Measurements from ENCODE around the gene RGS17. TPM values are rescaled to one million over a fixed set of nuclear protein-coding genes. Genes with fewer than 3 reads are reported as not detected.

The RGS17 gene
- total and polyA plus RNA-seq, 10 of the 15 experiments (the other 5 are each of a cell fraction or from before 2014, with no cell fraction given), result 0.06 to 0.29 (median 0.14) TPM; not detected in 4

DNA sequence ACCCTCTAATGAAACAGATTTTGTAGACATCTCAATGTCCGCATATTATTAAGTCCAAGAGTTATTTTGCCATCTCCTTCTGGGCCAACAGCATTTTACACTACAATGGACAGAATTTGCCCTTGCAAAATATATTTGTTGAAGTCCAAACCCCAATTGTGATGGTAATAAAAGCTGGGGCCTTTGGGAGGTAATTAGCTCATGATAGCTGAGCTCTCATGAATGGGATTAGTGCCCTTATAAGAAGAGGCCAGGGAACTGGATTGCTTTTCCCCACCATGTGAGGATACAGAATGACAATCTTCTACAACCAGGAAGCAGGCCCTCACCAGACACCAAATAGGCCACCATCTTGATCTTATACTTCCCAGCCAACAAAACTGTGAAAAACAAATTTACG is 83.7 kb downstream of the RGS17 start (continued):
- TF ChIP-seq, protein P1, sequence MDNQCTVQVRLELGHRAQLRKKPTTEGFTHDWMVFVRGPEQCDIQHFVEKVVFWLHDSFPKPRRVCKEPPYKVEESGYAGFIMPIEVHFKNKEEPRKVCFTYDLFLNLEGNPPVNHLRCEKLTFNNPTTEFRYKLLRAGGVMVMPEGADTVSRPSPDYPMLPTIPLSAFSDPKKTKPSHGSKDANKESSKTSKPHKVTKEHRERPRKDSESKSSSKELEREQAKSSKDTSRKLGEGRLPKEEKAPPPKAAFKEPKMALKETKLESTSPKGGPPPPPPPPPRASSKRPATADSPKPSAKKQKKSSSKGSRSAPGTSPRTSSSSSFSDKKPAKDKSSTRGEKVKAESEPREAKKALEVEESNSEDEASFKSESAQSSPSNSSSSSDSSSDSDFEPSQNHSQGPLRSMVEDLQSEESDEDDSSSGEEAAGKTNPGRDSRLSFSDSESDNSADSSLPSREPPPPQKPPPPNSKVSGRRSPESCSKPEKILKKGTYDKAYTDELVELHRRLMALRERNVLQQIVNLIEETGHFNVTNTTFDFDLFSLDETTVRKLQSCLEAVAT (IDR thresholded peaks at IDR 0.05), result no peak
- no peak for TF ChIP-seq CREM (IDR thresholded peaks at IDR 0.05; ENCODE audit: low read depth)
- TF ChIP-seq EP300 (IDR thresholded peaks at IDR 0.05; ENCODE audit: borderline replicate concordance in 1 of 2, control insufficient read depth in 1 of 2, low read depth in 2 of 2, low read length in 2 of 2), result no peak
- TF ChIP-seq RAD21 (IDR thresholded peaks at IDR 0.05; ENCODE audit: insufficient read depth, low read depth, low read length), result no peak
- no peak for TF ChIP-seq TCF7 (IDR thresholded peaks at IDR 0.05; ENCODE audit: borderline replicate concordance)
- no peak for TF ChIP-seq RB1 (IDR thresholded peaks at IDR 0.05; ENCODE audit: borderline replicate concordance)
- TF ChIP-seq PAX8 (IDR thresholded peaks at IDR 0.05), result no peak

DNA sequence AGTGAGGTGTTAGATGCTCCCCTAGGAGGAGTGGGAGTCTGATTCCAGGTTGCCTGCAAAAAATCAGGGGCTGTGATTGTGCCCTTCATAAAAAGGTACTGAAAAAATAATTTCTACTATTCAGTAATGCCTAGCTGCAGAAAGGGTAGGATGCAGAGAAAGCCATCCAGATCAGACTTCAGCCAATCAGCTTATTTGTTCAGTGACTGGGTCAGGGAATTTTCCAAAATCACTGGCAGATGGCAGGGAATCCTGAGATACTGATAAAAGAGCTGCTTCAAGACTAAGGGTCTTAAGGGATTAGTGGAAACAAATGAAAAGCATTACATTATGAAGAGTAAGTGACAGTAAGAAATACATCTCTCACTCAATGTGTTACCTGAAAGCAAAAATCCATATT is 85.8 kb downstream of the RGS17 start:
- intact Hi-C loops (cut with micrococcal nuclease; ENCODE audit: unreplicated experiment), result no loop called here
- Histone ChIP-seq H3K27ac (ENCODE audit: control insufficient read depth, insufficient read depth) (no peak overlapping the region), H3K4me1 (ENCODE audit: control insufficient read depth, insufficient read depth, low read length) (no peaks in the 10 kb centered on the region), H4K20me1 (ENCODE audit: control insufficient read depth, insufficient read depth) (no peaks in the 10 kb centered on the region), H3K9me3 (replicated peaks; ENCODE audit: control insufficient read depth, insufficient read depth, low read length) (no peaks in the 10 kb centered on the region), H2AFZ (ENCODE audit: control insufficient read depth, low read depth, low read length) (no peak overlapping the region), H3K4me2 (ENCODE audit: control insufficient read depth, insufficient read depth) (no peak overlapping the region), H3K4me3 (no peak overlapping the region), H3K36me3 (ENCODE audit: control insufficient read depth in 2 of 2, insufficient read depth in 2 of 2, low read length in 1 of 2) (no peaks in the 10 kb centered on the region), H3K27me3 (replicated peaks in 1 of 2; ENCODE audit: control insufficient read depth in 2 of 2, insufficient read depth in 2 of 2, low read length in 1 of 2) (no peaks in the 10 kb centered on the region), H3K9ac (ENCODE audit: control insufficient read depth, insufficient read depth, low read length) (no peak overlapping the region), H3K79me2 (ENCODE audit: control insufficient read depth, insufficient read depth, low read length) (no peaks in the 10 kb centered on the region)
- CTCF ChIA-PET, result interaction anchor here (0.6 kb wide), 1 partner anchor 224 kb away, joined by 3 read pairs; no protein-coding TSS in a partner anchor
- ATAC-seq (no peak), DNase-seq (ENCODE audit: low read depth, low spot score) (no peak), FAIRE-seq (no peak)
- in situ Hi-C loops (cut with MboI), result no loop called here
- BruUV-seq (replicated peaks), result no TSS peak
- POLR2A ChIA-PET, result no interaction called here
- RAD21 ChIA-PET (ENCODE audit: unreplicated experiment), result no interaction called here
- SMC1A ChIA-PET (ENCODE audit: uncharacterized antibody, unreplicated experiment), result no interaction called here
- TF ChIP-seq CHD2 (IDR thresholded peaks at IDR 0.05; ENCODE audit: borderline replicate concordance, low read depth, low read length) (no peak), ESRRA (IDR thresholded peaks at IDR 0.05; ENCODE audit: low read length) (no peak), BHLHE40 (IDR thresholded peaks at IDR 0.05; ENCODE audit: borderline replicate concordance in 1 of 2, low read depth in 2 of 2, low read length in 1 of 2) (no peak), LARP7 (IDR thresholded peaks at IDR 0.05) (no peak), WRNIP1 (IDR thresholded peaks at IDR 0.05; ENCODE audit: borderline replicate concordance, low read depth, low read length) (no peak), BMI1 (IDR thresholded peaks at IDR 0.05; ENCODE audit: borderline replicate concordance) (no peak), SIX5 (IDR thresholded peaks at IDR 0.05; ENCODE audit: low read depth, low read length, severe bottlenecking) (no peak), RB1 (IDR thresholded peaks at IDR 0.05; ENCODE audit: borderline replicate concordance) (no peak)
- TF ChIP-seq, protein P2, sequence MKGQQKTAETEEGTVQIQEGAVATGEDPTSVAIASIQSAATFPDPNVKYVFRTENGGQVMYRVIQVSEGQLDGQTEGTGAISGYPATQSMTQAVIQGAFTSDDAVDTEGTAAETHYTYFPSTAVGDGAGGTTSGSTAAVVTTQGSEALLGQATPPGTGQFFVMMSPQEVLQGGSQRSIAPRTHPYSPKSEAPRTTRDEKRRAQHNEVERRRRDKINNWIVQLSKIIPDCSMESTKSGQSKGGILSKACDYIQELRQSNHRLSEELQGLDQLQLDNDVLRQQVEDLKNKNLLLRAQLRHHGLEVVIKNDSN (IDR thresholded peaks at IDR 0.05; ENCODE audit: borderline replicate concordance, extremely low read length, insufficient read depth, low read depth, low read length), result no peak
- TF ChIP-seq, protein P3, sequence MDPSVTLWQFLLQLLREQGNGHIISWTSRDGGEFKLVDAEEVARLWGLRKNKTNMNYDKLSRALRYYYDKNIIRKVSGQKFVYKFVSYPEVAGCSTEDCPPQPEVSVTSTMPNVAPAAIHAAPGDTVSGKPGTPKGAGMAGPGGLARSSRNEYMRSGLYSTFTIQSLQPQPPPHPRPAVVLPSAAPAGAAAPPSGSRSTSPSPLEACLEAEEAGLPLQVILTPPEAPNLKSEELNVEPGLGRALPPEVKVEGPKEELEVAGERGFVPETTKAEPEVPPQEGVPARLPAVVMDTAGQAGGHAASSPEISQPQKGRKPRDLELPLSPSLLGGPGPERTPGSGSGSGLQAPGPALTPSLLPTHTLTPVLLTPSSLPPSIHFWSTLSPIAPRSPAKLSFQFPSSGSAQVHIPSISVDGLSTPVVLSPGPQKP (IDR thresholded peaks at IDR 0.05; ENCODE audit: low read depth, low read length), result no peak
- TF ChIP-seq, protein P4, sequence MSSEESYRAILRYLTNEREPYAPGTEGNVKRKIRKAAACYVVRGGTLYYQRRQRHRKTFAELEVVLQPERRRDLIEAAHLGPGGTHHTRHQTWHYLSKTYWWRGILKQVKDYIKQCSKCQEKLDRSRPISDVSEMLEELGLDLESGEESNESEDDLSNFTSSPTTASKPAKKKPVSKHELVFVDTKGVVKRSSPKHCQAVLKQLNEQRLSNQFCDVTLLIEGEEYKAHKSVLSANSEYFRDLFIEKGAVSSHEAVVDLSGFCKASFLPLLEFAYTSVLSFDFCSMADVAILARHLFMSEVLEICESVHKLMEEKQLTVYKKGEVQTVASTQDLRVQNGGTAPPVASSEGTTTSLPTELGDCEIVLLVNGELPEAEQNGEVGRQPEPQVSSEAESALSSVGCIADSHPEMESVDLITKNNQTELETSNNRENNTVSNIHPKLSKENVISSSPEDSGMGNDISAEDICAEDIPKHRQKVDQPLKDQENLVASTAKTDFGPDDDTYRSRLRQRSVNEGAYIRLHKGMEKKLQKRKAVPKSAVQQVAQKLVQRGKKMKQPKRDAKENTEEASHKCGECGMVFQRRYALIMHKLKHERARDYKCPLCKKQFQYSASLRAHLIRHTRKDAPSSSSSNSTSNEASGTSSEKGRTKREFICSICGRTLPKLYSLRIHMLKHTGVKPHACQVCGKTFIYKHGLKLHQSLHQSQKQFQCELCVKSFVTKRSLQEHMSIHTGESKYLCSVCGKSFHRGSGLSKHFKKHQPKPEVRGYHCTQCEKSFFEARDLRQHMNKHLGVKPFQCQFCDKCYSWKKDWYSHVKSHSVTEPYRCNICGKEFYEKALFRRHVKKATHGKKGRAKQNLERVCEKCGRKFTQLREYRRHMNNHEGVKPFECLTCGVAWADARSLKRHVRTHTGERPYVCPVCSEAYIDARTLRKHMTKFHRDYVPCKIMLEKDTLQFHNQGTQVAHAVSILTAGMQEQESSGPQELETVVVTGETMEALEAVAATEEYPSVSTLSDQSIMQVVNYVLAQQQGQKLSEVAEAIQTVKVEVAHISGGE (CRISPR knock-in tag; IDR thresholded peaks at IDR 0.05), result no peak
